Keratinocyte (primary cell): Measurements from ENCODE around the gene ARHGAP9.

Experiments used
- EZH2 ChIP-seq: IDR thresholded peaks from one replicate; pipeline ENCODE4 v1.6.1; 2012; ENCODE audit warnings: inconsistent platforms, mild to moderate bottlenecking, low read length, moderate library complexity
- TF ChIP-seq, protein P1 (sequence below), 3 experiments: IDR thresholded peaks in 1 of 3; conservative IDR thresholded peaks in 1 of 3; optimal IDR thresholded peaks in 1 of 3; 2 replicates in 2 of 3; 3 replicates in 1 of 3; pipeline versions ENCODE3 to v1.5.1; 2011; ENCODE audit warnings: low read length in 3 of 3, mild to moderate bottlenecking in 3 of 3, moderate library complexity in 2 of 3, control low read depth in 1 of 3, inconsistent platforms in 1 of 3; ENCODE audit not compliant: insufficient read depth in 2 of 3; ENCODE audit errors: extremely low read depth in 1 of 3

DNA sequence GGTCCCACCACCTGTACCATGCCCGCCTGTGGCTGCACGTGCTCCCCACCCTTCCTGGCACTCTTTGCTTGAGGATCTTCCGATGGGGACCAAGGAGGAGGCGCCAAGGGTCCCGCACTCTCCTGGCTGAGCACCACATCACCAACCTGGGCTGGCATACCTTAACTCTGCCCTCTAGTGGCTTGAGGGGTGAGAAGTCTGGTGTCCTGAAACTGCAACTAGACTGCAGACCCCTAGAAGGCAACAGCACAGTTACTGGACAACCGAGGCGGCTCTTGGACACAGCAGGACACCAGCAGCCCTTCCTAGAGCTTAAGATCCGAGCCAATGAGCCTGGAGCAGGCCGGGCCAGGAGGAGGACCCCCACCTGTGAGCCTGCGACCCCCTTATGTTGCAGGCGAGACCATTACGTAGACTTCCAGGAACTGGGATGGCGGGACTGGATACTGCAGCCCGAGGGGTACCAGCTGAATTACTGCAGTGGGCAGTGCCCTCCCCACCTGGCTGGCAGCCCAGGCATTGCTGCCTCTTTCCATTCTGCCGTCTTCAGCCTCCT, 23.4 kb downstream of the ARHGAP9 start:
- TF ChIP-seq, protein P1, sequence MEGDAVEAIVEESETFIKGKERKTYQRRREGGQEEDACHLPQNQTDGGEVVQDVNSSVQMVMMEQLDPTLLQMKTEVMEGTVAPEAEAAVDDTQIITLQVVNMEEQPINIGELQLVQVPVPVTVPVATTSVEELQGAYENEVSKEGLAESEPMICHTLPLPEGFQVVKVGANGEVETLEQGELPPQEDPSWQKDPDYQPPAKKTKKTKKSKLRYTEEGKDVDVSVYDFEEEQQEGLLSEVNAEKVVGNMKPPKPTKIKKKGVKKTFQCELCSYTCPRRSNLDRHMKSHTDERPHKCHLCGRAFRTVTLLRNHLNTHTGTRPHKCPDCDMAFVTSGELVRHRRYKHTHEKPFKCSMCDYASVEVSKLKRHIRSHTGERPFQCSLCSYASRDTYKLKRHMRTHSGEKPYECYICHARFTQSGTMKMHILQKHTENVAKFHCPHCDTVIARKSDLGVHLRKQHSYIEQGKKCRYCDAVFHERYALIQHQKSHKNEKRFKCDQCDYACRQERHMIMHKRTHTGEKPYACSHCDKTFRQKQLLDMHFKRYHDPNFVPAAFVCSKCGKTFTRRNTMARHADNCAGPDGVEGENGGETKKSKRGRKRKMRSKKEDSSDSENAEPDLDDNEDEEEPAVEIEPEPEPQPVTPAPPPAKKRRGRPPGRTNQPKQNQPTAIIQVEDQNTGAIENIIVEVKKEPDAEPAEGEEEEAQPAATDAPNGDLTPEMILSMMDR (optimal IDR thresholded peaks at IDR 0.05 in 1 of 3, IDR thresholded peaks at IDR 0.05 in 1 of 3, conservative IDR thresholded peaks at IDR 0.05 in 1 of 3; ENCODE audit: extremely low read depth in 1 of 3, insufficient read depth in 2 of 3, low read length in 3 of 3), result peak; percentile 78 to 87 (median 87)
- TF ChIP-seq EZH2, result no peak
